Smooth muscle cell (in vitro differentiated cells): ENCODE results near the gene AK4. TPM values are rescaled to one million over a fixed set of nuclear protein-coding genes. Genes with fewer than 3 reads are reported as not detected.

Experiments used
- DNase-seq: peaks from one replicate; lab custom pipeline; 2025; ENCODE audit not compliant: unreplicated experiment; lab: John Stamatoyannopoulos, UW
- H2AFZ ChIP-seq: fragments of 200-600 bp; sonication (generic); 2 replicates; pipeline ENCODE4 v1.6.0; 2016; ENCODE audit warnings: antibody characterized with exemption, low read depth, mild to moderate bottlenecking
- H3F3A ChIP-seq: fragments of 200-600 bp; sonication (generic); 2 replicates; pipeline ENCODE4 v1.6.0; 2017; ENCODE audit warnings: antibody characterized with exemption, low read depth
- H3K27ac ChIP-seq: fragments of 200-600 bp; sonication (generic); 2 replicates; pipeline ENCODE4 v1.5.1; 2016; ENCODE audit warnings: low read depth, mild to moderate bottlenecking
- H3K27me3 ChIP-seq: fragments of 200-600 bp; sonication (generic); 2 replicates; pipeline ENCODE4 v1.6.1; 2016; ENCODE audit warnings: low read depth, mild to moderate bottlenecking
- H3K36me3 ChIP-seq: fragments of 200-600 bp; sonication (generic); 2 replicates; pipeline ENCODE4 v1.5.1; 2016; ENCODE audit warnings: low read depth
- H3K4me1 ChIP-seq: fragments of 200-600 bp; sonication (generic); 2 replicates; pipeline ENCODE4 v1.5.1; 2016; ENCODE audit warnings: low read depth
- H3K4me2 ChIP-seq: fragments of 200-600 bp; sonication (generic); 2 replicates; pipeline ENCODE4 v1.6.0; 2016; ENCODE audit warnings: mild to moderate bottlenecking
- H3K4me3 ChIP-seq: fragments of 200-600 bp; sonication (generic); 2 replicates; pipeline ENCODE4 v1.5.1; 2016; ENCODE audit warnings: mild to moderate bottlenecking
- H3K79me2 ChIP-seq: fragments of 200-600 bp; sonication (generic); 2 replicates; pipeline ENCODE4 v1.6.0; 2016; ENCODE audit warnings: low read depth, mild to moderate bottlenecking
- H3K9ac ChIP-seq: fragments of 200-600 bp; sonication (generic); 2 replicates; pipeline ENCODE4 v1.6.0; 2016; ENCODE audit warnings: low read depth
- H3K9me3 ChIP-seq: fragments of 200-600 bp; sonication (generic); replicated peaks from 2 replicates; pipeline ENCODE4 v1.5.1; 2016; ENCODE audit warnings: low read depth
- H4K20me1 ChIP-seq: fragments of 200-600 bp; sonication (generic); 2 replicates; pipeline ENCODE4 v1.6.0; 2016; ENCODE audit warnings: low read depth
- CTCF ChIP-seq: fragments of 200-600 bp; sonication (generic); IDR thresholded peaks from 2 replicates; pipeline ENCODE4 v1.5.1; 2017; ENCODE audit warnings: borderline replicate concordance, mild to moderate bottlenecking, antibody characterized with exemption; ENCODE audit not compliant: insufficient read depth, poor library complexity, severe bottlenecking
- WGBS: methylation state at CpG from one replicate; pipeline ENCODE4 v1.1.7; 2016; ENCODE audit warnings: low lambda C conversion rate; 5-methylcytosine and 5-hydroxymethylcytosine counted together
- polyA plus RNA-seq: library from polyadenylated mRNA; unstranded; fragments of >200 nt; fragmentation: Nextera tagmentation; extraction: Ambion mirVana; gene quantifications from 2 replicates; pipeline ENCODE4 v1.2.1, GENCODE V29; 2016
- total RNA-seq: library from RNA; depleted of rRNA; stranded (reverse); fragments of >200 nt; gene quantifications from 2 replicates; pipeline ENCODE4 v1.2.3, GENCODE V29; 2014

Gene AK4
- total and polyA plus RNA-seq, 2 experiments from 2014 or later, result 52.9 to 61.4 TPM

GRCh38 chr1:65256860-65257708 lies 109.1 kb downstream of the AK4 start:
- H3K9ac ChIP-seq, result no peak overlapping the region
- H3K27ac ChIP-seq, result no peak overlapping the region
- peaks cover 5% of the 10 kb centered on the region for H3K79me2 ChIP-seq
- H3K27me3 ChIP-seq, result no peaks in the 10 kb centered on the region
- 84% methylated on average over 7 of the region's 7 CpGs for WGBS
- H3K36me3 ChIP-seq, result no peaks in the 10 kb centered on the region
- DNase-seq, result no peak
- peaks cover 19% of the 10 kb centered on the region for H3F3A ChIP-seq
- no peak overlapping the region for H2AFZ ChIP-seq
- H3K4me1 ChIP-seq, result no peaks in the 10 kb centered on the region
- no peak overlapping the region for H3K4me3 ChIP-seq
- H3K4me2 ChIP-seq, result no peak overlapping the region
- H4K20me1 ChIP-seq, result no peaks in the 10 kb centered on the region
- no peaks in the 10 kb centered on the region for H3K9me3 ChIP-seq
- no peak for TF ChIP-seq CTCF

GRCh38 chr1:65258106-65258505 lies 110.1 kb downstream of the AK4 start:
- H3K79me2 ChIP-seq, result peaks cover 5% of the 10 kb centered on the region
- no peaks in the 10 kb centered on the region for H3K27me3 ChIP-seq
- H3K4me3 ChIP-seq, result no peak overlapping the region
- H3K9me3 ChIP-seq, result no peaks in the 10 kb centered on the region
- no peak overlapping the region for H3K27ac ChIP-seq
- no peak overlapping the region for H2AFZ ChIP-seq
- no peaks in the 10 kb centered on the region for H4K20me1 ChIP-seq
- TF ChIP-seq CTCF, result no peak
- no peak overlapping the region for H3K9ac ChIP-seq
- H3F3A ChIP-seq, result peaks cover 19% of the 10 kb centered on the region
- H3K36me3 ChIP-seq, result no peaks in the 10 kb centered on the region
- no peak overlapping the region for H3K4me2 ChIP-seq
- no peaks in the 10 kb centered on the region for H3K4me1 ChIP-seq
- DNase-seq, result no peak

DNA sequence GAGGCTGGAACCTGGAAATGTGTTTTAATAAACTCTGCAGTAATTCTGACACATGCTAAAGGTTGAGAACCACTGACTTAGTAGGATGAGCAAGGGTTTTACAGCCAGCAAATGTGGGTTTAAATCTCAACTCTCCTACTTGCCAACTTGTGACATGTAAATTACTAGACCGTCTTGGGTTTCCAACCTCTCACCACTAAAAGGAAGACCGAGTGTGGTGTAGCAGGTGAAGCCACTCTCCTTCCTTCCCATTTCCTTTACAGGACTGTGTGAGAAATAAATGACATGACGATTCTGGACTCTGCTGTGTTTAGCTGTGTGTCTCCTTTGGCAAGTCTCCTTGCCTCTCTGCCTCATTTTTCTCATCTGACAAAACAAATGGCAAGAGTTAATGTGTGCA lies 111.8 kb downstream of the AK4 start:
- peaks cover 19% of the 10 kb centered on the region for H3F3A ChIP-seq
- WGBS, result 86% methylated on average over 3 of the region's 3 CpGs
- no peak overlapping the region for H2AFZ ChIP-seq
- peaks cover 5% of the 10 kb centered on the region for H3K79me2 ChIP-seq
- no peak overlapping the region for H3K9ac ChIP-seq
- no peak overlapping the region for H3K4me3 ChIP-seq
- no peaks in the 10 kb centered on the region for H3K27me3 ChIP-seq
- H3K4me1 ChIP-seq, result peaks cover 2% of the 10 kb centered on the region
- TF ChIP-seq CTCF, result no peak
- H3K36me3 ChIP-seq, result no peaks in the 10 kb centered on the region
- H3K9me3 ChIP-seq, result no peaks in the 10 kb centered on the region
- DNase-seq, result no peak
- no peaks in the 10 kb centered on the region for H4K20me1 ChIP-seq
- H3K4me2 ChIP-seq, result no peak overlapping the region
- H3K27ac ChIP-seq, result peak overlapping the region; percentile 85
